AG10803 (cell line): ENCODE measurements around the gene ECT2.
"Not testable (repeated sequence)": the region's sequence is repeated elsewhere in the genome, so short reads cannot be mapped to it uniquely, and the experiment has no call there.

Experiments used
- DNase-seq: peaks from one replicate; pipeline ENCODE4 v3.0.0; 2010; ENCODE audit warnings: low read depth
- H3K4me3 ChIP-seq: 2 replicates; pipeline ENCODE4 v1.5.1; 2011; ENCODE audit warnings: mild to moderate bottlenecking, low read length, control low read depth
- TF ChIP-seq, protein P1 (sequence below): conservative IDR thresholded peaks from 2 replicates; pipeline ENCODE4 v1.5.1; 2011; ENCODE audit warnings: mild to moderate bottlenecking, low read length, control low read depth, inconsistent platforms

Gene ECT2

GRCh38 chr3:172855037-172855436, 104.5 kb downstream of the ECT2 start:
- no peak overlapping the region for H3K4me3 ChIP-seq
- TF ChIP-seq, protein P1, sequence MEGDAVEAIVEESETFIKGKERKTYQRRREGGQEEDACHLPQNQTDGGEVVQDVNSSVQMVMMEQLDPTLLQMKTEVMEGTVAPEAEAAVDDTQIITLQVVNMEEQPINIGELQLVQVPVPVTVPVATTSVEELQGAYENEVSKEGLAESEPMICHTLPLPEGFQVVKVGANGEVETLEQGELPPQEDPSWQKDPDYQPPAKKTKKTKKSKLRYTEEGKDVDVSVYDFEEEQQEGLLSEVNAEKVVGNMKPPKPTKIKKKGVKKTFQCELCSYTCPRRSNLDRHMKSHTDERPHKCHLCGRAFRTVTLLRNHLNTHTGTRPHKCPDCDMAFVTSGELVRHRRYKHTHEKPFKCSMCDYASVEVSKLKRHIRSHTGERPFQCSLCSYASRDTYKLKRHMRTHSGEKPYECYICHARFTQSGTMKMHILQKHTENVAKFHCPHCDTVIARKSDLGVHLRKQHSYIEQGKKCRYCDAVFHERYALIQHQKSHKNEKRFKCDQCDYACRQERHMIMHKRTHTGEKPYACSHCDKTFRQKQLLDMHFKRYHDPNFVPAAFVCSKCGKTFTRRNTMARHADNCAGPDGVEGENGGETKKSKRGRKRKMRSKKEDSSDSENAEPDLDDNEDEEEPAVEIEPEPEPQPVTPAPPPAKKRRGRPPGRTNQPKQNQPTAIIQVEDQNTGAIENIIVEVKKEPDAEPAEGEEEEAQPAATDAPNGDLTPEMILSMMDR: no peak
- DNase-seq: no peak

GRCh38 chr3:172856795-172857742, 106.5 kb downstream of the ECT2 start:
- H3K4me3 ChIP-seq: no peak overlapping the region
- TF ChIP-seq, protein P1: no peak
- no peak for DNase-seq

DNA sequence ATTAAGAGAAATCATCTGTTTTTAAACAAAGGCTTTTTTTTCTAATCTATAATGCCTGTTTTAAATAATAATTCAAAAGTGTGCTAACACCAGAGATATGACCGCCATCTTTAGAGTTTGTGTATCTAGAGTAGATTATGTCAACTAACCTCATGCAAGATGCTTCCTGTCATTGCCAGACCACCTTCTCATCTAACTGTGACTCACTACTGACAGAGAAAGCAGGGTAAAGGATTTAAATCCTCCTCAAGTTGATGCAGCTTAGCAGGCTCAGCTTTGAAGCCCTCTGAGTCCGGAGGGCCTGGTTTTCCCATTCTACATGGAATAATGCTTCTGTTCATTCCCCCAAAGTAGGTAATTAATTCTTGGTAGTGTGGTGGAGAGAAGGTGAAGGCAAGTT, 108.5 kb downstream of the ECT2 start:
- TF ChIP-seq, protein P1: no peak
- no peak for DNase-seq
- no peak overlapping the region for H3K4me3 ChIP-seq

DNA sequence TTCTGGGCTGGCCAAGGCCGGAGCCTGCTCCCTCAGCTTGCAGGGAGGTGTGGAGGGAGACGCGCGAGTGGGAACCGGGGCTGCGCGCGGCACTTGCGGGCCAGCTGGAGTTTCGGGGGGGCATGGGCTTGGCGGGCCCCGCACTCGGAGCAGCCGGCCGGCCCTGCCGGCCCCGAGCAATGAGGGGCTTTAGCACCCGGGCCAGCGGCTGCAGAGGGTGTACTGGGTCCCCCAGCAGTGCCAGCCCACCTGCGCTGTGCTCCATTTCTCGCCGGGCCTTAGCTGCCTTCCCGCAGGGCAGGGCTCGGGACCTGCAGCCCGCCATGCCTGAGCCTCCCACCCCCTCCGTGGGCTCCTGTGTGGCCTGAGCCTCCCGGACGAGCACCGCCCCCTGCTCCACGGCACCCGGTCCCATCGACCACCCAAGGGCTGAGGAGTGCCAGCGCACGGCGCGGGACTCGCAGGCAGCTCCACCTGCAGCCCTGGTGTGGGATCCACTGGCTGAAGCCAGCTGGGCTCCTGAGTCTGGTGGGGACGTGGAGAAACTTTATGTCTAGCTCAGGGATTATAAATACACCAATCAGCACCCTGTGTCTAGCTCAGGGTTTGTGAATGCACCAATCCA, 116.3 kb downstream of the ECT2 start:
- not testable (repeated sequence) for H3K4me3 ChIP-seq

GRCh38 chr3:172868582-172869200, 118.2 kb downstream of the ECT2 start:
- H3K4me3 ChIP-seq: no peak overlapping the region
- TF ChIP-seq, protein P1: no peak
- DNase-seq: no peak

More for the DNA sequence above, 116.3 kb downstream of the ECT2 start:
- DNase-seq: not testable (repeated sequence)

DNA sequence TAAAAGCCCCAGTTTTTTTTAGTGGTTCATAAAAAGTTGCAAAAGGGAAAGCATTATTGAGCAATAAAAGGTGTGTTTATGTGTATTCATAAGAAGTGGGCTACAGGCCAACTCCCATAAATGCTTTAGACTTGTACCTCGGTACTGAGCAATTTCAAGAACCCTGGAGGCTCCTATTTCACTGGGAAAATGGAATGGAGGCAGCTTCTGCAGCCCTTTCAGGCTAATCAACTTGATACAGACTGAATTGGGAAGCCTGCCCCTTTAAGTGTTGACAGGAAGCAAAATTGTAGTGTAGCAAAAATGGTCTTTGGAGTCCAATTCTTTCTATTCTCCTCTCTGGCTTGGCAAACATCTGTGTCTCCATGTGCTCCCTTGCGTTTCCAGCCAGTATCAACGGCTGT, 118.8 kb downstream of the ECT2 start:
- peak; percentile 12 for DNase-seq
- TF ChIP-seq, protein P1: no peak
- no peak overlapping the region for H3K4me3 ChIP-seq

GRCh38 chr3:172869784-172870518, 119.4 kb downstream of the ECT2 start:
- no peak for DNase-seq
- H3K4me3 ChIP-seq: no peak overlapping the region
- TF ChIP-seq, protein P1: no peak
